Type B pancreatic cell (in vitro differentiated cells): ENCODE data around the gene AOPEP. TPM values are rescaled to one million over a fixed set of nuclear protein-coding genes. Genes with fewer than 3 reads are reported as not detected.

Source experiments
- DNase-seq: peaks from one replicate; pipeline ENCODE4 v3.0.0; 2021; ENCODE audit warnings: mixed read lengths; ENCODE audit not compliant: unreplicated experiment; ENCODE audit errors: extremely low spot score
- H3K27ac Mint-ChIP-seq: 2 replicates; pipeline ENCODE4 v1.8.0; 2021; ENCODE audit warnings: mild to moderate bottlenecking, mixed read lengths
- H3K27me3 Mint-ChIP-seq: 2 replicates; pipeline ENCODE4 v1.8.0; 2021; ENCODE audit warnings: mixed read lengths
- H3K36me3 Mint-ChIP-seq: 2 replicates; pipeline ENCODE4 v1.8.0; 2021; ENCODE audit warnings: mixed read lengths
- H3K4me1 Mint-ChIP-seq: one replicate; pipeline ENCODE4 v1.8.0; 2021; ENCODE audit warnings: mixed read lengths; ENCODE audit not compliant: unreplicated experiment
- H3K4me3 Mint-ChIP-seq: 2 replicates; pipeline ENCODE4 v1.8.0; 2021; ENCODE audit warnings: mild to moderate bottlenecking, mixed read lengths
- H3K9me3 Mint-ChIP-seq: 2 replicates; pipeline ENCODE4 v1.8.0; 2021; ENCODE audit warnings: mixed read lengths
- total RNA-seq: library from RNA; stranded (reverse); gene quantifications from 2 replicates; pipeline ENCODE4 v1.2.1, GENCODE V29; 2021; ENCODE audit warnings: low replicate concordance
- TF ChIP-seq, protein P1 (sequence below): fragments of 200-600 bp; sonication (generic); conservative IDR thresholded peaks from 2 replicates; pipeline ENCODE4 v1.5.0; 2021; ENCODE audit warnings: antibody characterized with exemption, mild to moderate bottlenecking

The AOPEP gene
- total RNA-seq, 1 donor from 2014 or later, result 89.3 TPM

DNA sequence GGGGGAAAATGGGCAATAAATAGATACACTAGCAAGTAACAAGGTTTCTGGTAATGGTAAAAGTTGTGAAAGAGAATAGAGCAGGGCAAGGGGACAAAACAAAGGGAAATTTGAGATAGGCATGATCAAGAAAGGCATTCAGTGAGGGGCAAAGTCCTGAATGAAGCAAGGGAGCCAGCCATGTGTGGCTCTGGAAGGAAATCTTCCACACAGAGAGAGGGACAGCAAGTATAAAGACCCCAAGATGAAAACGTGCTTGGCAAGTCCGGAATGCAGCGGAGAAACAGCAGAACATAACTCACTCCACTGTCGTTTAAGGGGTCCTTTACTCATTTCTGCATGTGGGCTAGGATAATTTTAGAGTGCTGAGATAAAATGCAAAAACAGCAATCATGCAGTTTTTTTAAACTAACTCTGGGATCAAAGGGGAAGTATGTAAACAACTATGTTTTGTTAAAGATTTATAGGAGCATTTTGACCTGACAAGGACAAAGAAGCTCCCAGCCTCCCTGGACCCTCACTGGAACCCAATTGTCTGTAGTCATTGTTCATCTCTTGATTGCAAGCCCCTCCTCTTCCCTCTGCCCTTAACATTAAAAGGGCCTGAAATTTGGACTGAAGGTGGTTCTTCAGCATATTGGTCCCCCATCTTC, 22.9 kb upstream of the AOPEP start:
- Mint-ChIP-seq H3K36me3 (no peaks in the 10 kb centered on the region), H3K27me3 (peaks cover 13% of the 10 kb centered on the region), H3K27ac (peak overlapping the region; percentile 43), H3K4me3 (peak overlapping the region; percentile 1), H3K9me3 (no peaks in the 10 kb centered on the region), H3K4me1 (peaks cover 23% of the 10 kb centered on the region)
- TF ChIP-seq, protein P1, sequence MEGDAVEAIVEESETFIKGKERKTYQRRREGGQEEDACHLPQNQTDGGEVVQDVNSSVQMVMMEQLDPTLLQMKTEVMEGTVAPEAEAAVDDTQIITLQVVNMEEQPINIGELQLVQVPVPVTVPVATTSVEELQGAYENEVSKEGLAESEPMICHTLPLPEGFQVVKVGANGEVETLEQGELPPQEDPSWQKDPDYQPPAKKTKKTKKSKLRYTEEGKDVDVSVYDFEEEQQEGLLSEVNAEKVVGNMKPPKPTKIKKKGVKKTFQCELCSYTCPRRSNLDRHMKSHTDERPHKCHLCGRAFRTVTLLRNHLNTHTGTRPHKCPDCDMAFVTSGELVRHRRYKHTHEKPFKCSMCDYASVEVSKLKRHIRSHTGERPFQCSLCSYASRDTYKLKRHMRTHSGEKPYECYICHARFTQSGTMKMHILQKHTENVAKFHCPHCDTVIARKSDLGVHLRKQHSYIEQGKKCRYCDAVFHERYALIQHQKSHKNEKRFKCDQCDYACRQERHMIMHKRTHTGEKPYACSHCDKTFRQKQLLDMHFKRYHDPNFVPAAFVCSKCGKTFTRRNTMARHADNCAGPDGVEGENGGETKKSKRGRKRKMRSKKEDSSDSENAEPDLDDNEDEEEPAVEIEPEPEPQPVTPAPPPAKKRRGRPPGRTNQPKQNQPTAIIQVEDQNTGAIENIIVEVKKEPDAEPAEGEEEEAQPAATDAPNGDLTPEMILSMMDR, result no peak
- no peak for DNase-seq

DNA sequence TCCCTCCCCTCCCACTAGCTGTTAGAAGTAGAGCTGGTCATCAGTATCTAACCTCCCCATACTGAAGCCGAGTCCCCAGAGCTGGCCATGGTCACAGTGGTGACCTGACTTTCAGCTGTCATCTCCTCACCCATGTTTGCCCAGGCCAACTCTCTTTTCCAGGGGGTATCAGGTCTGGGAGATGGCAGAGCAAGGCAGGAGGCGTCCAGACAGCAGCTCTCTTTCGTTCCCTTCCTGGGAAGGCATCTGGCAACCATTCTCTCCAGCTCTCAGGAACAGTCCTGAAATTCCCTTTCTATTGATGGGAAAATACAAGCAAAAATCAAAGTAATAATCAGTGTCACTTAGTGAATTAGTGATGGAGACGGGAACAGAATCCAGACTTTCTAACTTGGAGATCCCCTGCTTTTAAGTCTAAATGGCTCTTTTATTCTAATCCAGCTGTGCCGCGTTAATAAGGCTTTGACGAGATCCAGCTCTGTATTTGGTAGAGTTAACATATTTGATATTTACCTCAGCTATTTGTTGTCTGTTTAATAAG, 21.3 kb upstream of the AOPEP start:
- Mint-ChIP-seq H3K27me3 (peaks cover 13% of the 10 kb centered on the region), H3K4me3 (no peak overlapping the region), H3K9me3 (no peaks in the 10 kb centered on the region), H3K36me3 (no peaks in the 10 kb centered on the region), H3K27ac (no peak overlapping the region), H3K4me1 (peaks cover 20% of the 10 kb centered on the region)
- TF ChIP-seq, protein P1, result no peak
- DNase-seq, result no peak

DNA sequence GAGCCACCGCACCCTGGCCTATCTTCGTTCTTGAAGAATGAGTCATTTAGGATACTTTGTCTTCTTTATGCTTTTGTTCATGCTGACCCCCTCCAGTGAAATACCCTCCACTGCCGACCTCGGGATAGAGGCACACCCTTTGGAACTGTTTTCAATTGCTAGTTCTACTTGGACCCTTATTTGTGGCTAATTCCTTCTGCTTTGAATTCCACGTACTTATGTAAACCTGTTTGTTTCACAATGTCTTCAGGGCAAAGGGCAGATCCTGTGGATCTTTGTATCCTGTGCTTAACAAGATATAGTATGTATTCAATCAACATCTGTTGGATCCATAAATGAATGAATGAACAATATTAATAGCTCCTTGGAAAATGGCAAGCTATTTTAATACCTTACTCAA, 19.6 kb upstream of the AOPEP start:
- no peak for DNase-seq
- H3K4me3 Mint-ChIP-seq, result no peak overlapping the region
- TF ChIP-seq, protein P1, result no peak
- peaks cover 20% of the 10 kb centered on the region for H3K4me1 Mint-ChIP-seq
- H3K9me3 Mint-ChIP-seq, result no peaks in the 10 kb centered on the region
- peaks cover 15% of the 10 kb centered on the region for H3K27me3 Mint-ChIP-seq
- H3K27ac Mint-ChIP-seq, result no peak overlapping the region
- H3K36me3 Mint-ChIP-seq, result no peaks in the 10 kb centered on the region

DNA sequence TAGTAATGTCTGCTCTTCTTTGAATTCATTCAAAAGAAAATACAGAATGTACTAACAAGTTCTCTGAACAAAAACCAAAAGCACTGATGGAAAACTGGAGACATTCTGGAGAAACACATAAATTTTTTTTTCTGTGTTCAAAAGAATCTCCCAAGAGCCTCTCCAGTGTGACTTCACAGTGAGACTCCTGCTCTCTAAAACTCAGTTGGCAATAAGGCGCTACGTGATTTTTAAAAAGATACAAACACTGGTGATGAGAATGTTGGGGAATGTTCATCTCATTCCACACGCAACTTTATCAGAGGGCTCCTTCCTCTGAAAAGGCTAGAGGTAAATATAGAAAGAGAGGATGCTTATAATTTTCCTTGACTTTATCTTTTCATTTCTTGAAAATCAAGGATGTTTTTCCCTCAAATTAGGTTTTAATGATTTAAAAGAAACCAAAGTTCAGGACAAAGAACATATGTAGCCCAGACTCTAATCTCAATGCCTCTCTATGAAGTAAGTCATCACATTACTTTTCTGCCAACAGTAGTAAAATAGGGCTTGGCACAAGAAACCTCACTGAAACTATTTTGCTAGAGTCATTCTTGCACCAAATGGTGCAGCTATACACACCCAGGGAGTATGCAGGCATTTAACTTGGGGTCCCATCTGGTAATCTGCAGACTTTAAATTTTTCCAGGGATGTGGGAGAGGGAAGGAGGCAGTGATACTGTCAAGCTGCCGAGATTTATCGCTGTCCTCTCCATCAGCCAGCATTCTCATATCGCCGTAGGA, 12.9 kb upstream of the AOPEP start:
- H3K4me1 Mint-ChIP-seq, result no peaks in the 10 kb centered on the region
- DNase-seq, result no peak
- H3K4me3 Mint-ChIP-seq, result no peak overlapping the region
- no peak overlapping the region for H3K27ac Mint-ChIP-seq
- TF ChIP-seq, protein P1, result no peak
- H3K36me3 Mint-ChIP-seq, result no peaks in the 10 kb centered on the region
- peaks cover 8% of the 10 kb centered on the region for H3K27me3 Mint-ChIP-seq
- H3K9me3 Mint-ChIP-seq, result no peaks in the 10 kb centered on the region

DNA sequence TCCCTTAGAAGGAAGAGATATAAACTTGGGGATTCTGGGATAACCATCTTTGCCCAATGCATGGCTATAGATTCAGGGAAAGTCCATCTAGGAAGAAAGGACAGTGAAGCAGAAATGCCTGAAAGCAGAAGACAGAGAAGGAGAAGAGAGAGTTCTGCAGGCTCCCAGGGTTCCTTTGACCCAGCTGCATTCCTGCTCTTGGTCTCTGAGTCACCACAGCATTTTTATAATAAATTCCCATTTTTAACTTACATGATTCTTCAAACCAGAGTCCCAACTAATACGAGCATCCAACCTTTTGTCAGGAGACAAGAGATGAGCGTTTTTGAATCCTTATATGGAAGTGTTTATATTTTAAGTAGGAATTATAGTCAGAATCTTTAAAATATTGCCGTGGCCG, 12.0 kb upstream of the AOPEP start:
- no peaks in the 10 kb centered on the region for H3K9me3 Mint-ChIP-seq
- DNase-seq, result no peak
- no peak overlapping the region for H3K4me3 Mint-ChIP-seq
- no peak overlapping the region for H3K27ac Mint-ChIP-seq
- TF ChIP-seq, protein P1, result no peak
- no peaks in the 10 kb centered on the region for H3K4me1 Mint-ChIP-seq
- H3K36me3 Mint-ChIP-seq, result no peaks in the 10 kb centered on the region
- H3K27me3 Mint-ChIP-seq, result peaks cover 8% of the 10 kb centered on the region
